A172 (cell line): ENCODE results near the gene OR5H1. TPM values are rescaled to one million over a fixed set of nuclear protein-coding genes. Genes with fewer than 3 reads are reported as not detected.

ENCODE experiments used
- total RNA-seq: library from RNA; depleted of rRNA; stranded (reverse); fragments of >200 nt; shearing (Covaris generic); gene quantifications from 2 replicates; pipeline ENCODE4 v1.2.3, GENCODE V29; 2014; rRNA removed

OR5H1 gene
- total RNA-seq, 1 experiment from 2014 or later: not detected

Other genes with a start within 250 kb of the OR5H1 start
- 36.4 and 42.3 TPM in 2 replicates for gene RIOX2, start 158.3 kb upstream of the OR5H1 start, total RNA-seq
- not detected in 2 replicates for gene GABRR3, start 95.4 kb upstream of the OR5H1 start, total RNA-seq
- gene OR5AC2, start 43.5 kb upstream of the OR5H1 start, total RNA-seq: not detected in 2 replicates
- gene OR5H14, start 16.8 kb downstream of the OR5H1 start, total RNA-seq: not detected in 2 replicates
- not detected in 2 replicates for gene OR5H15, start 36.0 kb downstream of the OR5H1 start, total RNA-seq
- gene OR5H6, start 133.5 kb downstream of the OR5H1 start, total RNA-seq: not detected in 2 replicates
- not detected in 2 replicates for gene OR5H2, start 151.8 kb downstream of the OR5H1 start, total RNA-seq
- gene OR5K4, start 223.1 kb downstream of the OR5H1 start, total RNA-seq: not detected in 2 replicates